Measurements from ENCODE around the gene KATNBL1.
"Not testable (repeated sequence)": the region's sequence is repeated elsewhere in the genome, so short reads cannot be mapped to it uniquely, and the experiment has no call there.

KATNBL1 gene

GRCh38 chr15:34133511-34133910 lies 76.4 kb downstream of the KATNBL1 start:
- TF ChIP-seq CTCF (IDR thresholded peaks at IDR 0.05; ENCODE audit: control insufficient read depth, insufficient read depth, low read depth, low read length, missing control alignments): no peak
- no peak overlapping the region for H3K4me3 ChIP-seq (ENCODE audit: control insufficient read depth, low read depth, low read length)
- no peak for DNase-seq (ENCODE audit: low read depth)

- no peak overlapping the region for H3K4me3 ChIP-seq (ENCODE audit: control insufficient read depth, low read depth, low read length)
- no peak for TF ChIP-seq CTCF (IDR thresholded peaks at IDR 0.05; ENCODE audit: control insufficient read depth, insufficient read depth, low read depth, low read length, missing control alignments)
- DNase-seq (ENCODE audit: low read depth): no peak
Observed at GRCh38 chr15:34132881-34133280, 77.0 kb downstream of the KATNBL1 start.

- no peak overlapping the region for H3K4me3 ChIP-seq (ENCODE audit: control insufficient read depth, low read depth, low read length)
- DNase-seq (ENCODE audit: low read depth): no peak
- no peak for TF ChIP-seq CTCF (IDR thresholded peaks at IDR 0.05; ENCODE audit: control insufficient read depth, insufficient read depth, low read depth, low read length, missing control alignments)
Observed at GRCh38 chr15:34128898-34129297, 81.0 kb downstream of the KATNBL1 start.

GRCh38 chr15:34126522-34126921 lies 83.4 kb downstream of the KATNBL1 start:
- no peak overlapping the region for H3K4me3 ChIP-seq (ENCODE audit: control insufficient read depth, low read depth, low read length)
- DNase-seq (ENCODE audit: low read depth): no peak
- TF ChIP-seq CTCF (IDR thresholded peaks at IDR 0.05; ENCODE audit: control insufficient read depth, insufficient read depth, low read depth, low read length, missing control alignments): no peak

- DNase-seq (ENCODE audit: low read depth): no peak
- H3K4me3 ChIP-seq (ENCODE audit: control insufficient read depth, low read depth, low read length): no peak overlapping the region
- no peak for TF ChIP-seq CTCF (IDR thresholded peaks at IDR 0.05; ENCODE audit: control insufficient read depth, insufficient read depth, low read depth, low read length, missing control alignments)
Observed at GRCh38 chr15:34125945-34126344, 84.0 kb downstream of the KATNBL1 start.

GRCh38 chr15:34124651-34125050 lies 85.2 kb downstream of the KATNBL1 start:
- no peak for DNase-seq (ENCODE audit: low read depth)
- no peak for TF ChIP-seq CTCF (IDR thresholded peaks at IDR 0.05; ENCODE audit: control insufficient read depth, insufficient read depth, low read depth, low read length, missing control alignments)
- H3K4me3 ChIP-seq (ENCODE audit: control insufficient read depth, low read depth, low read length): no peak overlapping the region

GRCh38 chr15:34122771-34123183 lies 87.1 kb downstream of the KATNBL1 start:
- no peak overlapping the region for H3K4me3 ChIP-seq (ENCODE audit: control insufficient read depth, low read depth, low read length)
- no peak for TF ChIP-seq CTCF (IDR thresholded peaks at IDR 0.05; ENCODE audit: control insufficient read depth, insufficient read depth, low read depth, low read length, missing control alignments)
- peak; percentile 70 for DNase-seq (ENCODE audit: low read depth)

GRCh38 chr15:34121786-34122185 lies 88.1 kb downstream of the KATNBL1 start:
- not testable (repeated sequence) for DNase-seq (ENCODE audit: low read depth); H3K4me3 ChIP-seq (ENCODE audit: control insufficient read depth, low read depth, low read length)

GRCh38 chr15:34120420-34120819 lies 89.5 kb downstream of the KATNBL1 start:
- H3K4me3 ChIP-seq (ENCODE audit: control insufficient read depth, low read depth, low read length); DNase-seq (ENCODE audit: low read depth): not testable (repeated sequence)

Measured in AG09309 (cell line).